Measurements from ENCODE around the gene SUMO3.

SUMO3 gene

GRCh38 chr21:44812640-44813039 lies 5.2 kb downstream of the SUMO3 start:
- H3K27ac ChIP-seq = no peak overlapping the region
- no peak for TF ChIP-seq CTCF (IDR thresholded peaks at IDR 0.05)
- H3K9me3 ChIP-seq = no peaks in the 10 kb centered on the region
- H3K36me3 ChIP-seq = peaks cover 45% of the 10 kb centered on the region
- no peak overlapping the region for H3K4me3 ChIP-seq (ENCODE audit: low read depth in 1 of 2, low read length in 1 of 2)
- peaks cover 3 to 6% of the 10 kb centered on the region in 2 experiments for H3K4me1 ChIP-seq (ENCODE audit: control insufficient read depth in 1 of 2, insufficient read depth in 1 of 2, low read depth in 1 of 2, low read length in 1 of 2)
- H3K27me3 ChIP-seq = no peaks in the 10 kb centered on the region

DNA sequence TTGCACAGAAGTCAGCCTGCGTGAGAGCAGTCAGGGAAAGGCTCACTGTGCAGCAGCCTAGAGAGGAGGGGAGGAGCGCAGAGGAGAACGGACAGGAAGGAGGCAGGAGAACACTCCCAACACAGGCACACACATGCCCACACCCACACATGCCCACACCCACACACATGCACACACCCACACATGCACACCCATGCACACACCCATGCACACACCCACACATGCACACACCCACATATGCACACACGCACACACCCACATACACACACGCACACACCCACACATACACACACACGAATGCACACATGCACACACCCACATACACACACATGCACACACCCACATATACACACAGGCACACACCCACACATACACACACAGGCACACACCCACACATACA lies 7.1 kb downstream of the SUMO3 start:
- TF ChIP-seq CTCF (IDR thresholded peaks at IDR 0.05) = no peak
- no peaks in the 10 kb centered on the region for H3K4me1 ChIP-seq (ENCODE audit: control insufficient read depth in 1 of 2, insufficient read depth in 1 of 2, low read depth in 1 of 2, low read length in 1 of 2)
- H3K27me3 ChIP-seq = no peaks in the 10 kb centered on the region
- H3K27ac ChIP-seq = no peak overlapping the region
- H3K4me3 ChIP-seq (ENCODE audit: low read depth in 1 of 2, low read length in 1 of 2) = no peak overlapping the region
- no peaks in the 10 kb centered on the region for H3K9me3 ChIP-seq
- H3K36me3 ChIP-seq = peaks cover 61% of the 10 kb centered on the region

DNA sequence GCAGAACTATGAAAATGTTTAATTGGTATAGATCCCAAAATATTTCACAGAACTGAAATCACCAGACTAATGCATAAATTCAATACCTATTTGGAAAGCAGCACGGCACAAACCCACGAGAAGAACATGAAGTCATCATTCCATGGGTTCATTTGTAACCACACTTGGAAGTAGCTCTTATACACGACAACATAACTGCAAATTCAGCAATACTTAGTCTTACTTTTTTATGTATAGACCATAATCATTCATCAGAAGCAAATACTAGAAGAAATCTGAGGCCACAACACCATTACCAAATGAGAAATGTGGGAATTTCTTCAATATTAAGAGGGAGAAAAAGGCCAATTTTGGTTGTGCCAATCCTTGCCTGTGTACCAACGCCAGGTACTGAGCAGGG lies 12.0 kb downstream of the SUMO3 start:
- Histone ChIP-seq H3K4me1 (ENCODE audit: control insufficient read depth in 1 of 2, insufficient read depth in 1 of 2, low read depth in 1 of 2, low read length in 1 of 2) (peaks cover 12 to 14% of the 10 kb centered on the region in 2 experiments), H3K27me3 (peaks cover 5% of the 10 kb centered on the region), H3K9me3 (no peaks in the 10 kb centered on the region), H3K36me3 (peaks cover 57% of the 10 kb centered on the region), H3K27ac (no peak overlapping the region), H3K4me3 (ENCODE audit: low read depth in 1 of 2, low read length in 1 of 2) (no peak overlapping the region)
- no peak for TF ChIP-seq CTCF (IDR thresholded peaks at IDR 0.05)

GRCh38 chr21:44805226-44805625 lies 12.6 kb downstream of the SUMO3 start:
- TF ChIP-seq CTCF (IDR thresholded peaks at IDR 0.05) = no peak
- H3K27ac ChIP-seq = no peak overlapping the region
- peaks cover 17 to 18% of the 10 kb centered on the region in 2 experiments for H3K4me1 ChIP-seq (ENCODE audit: control insufficient read depth in 1 of 2, insufficient read depth in 1 of 2, low read depth in 1 of 2, low read length in 1 of 2)
- peaks cover 52% of the 10 kb centered on the region for H3K36me3 ChIP-seq
- H3K9me3 ChIP-seq = no peaks in the 10 kb centered on the region
- H3K27me3 ChIP-seq = peaks cover 5% of the 10 kb centered on the region
- H3K4me3 ChIP-seq (ENCODE audit: low read depth in 1 of 2, low read length in 1 of 2) = no peak overlapping the region

GRCh38 chr21:44804762-44805161 lies 13.1 kb downstream of the SUMO3 start:
- Histone ChIP-seq H3K9me3 (no peaks in the 10 kb centered on the region), H3K36me3 (peaks cover 48% of the 10 kb centered on the region), H3K27ac (no peak overlapping the region), H3K27me3 (peaks cover 5% of the 10 kb centered on the region), H3K4me3 (ENCODE audit: low read depth in 1 of 2, low read length in 1 of 2) (no peak overlapping the region), H3K4me1 (ENCODE audit: control insufficient read depth in 1 of 2, insufficient read depth in 1 of 2, low read depth in 1 of 2, low read length in 1 of 2) (peaks cover 17 to 18% of the 10 kb centered on the region in 2 experiments)
- TF ChIP-seq CTCF (IDR thresholded peaks at IDR 0.05) = no peak

GRCh38 chr21:44803651-44804050 lies 14.2 kb downstream of the SUMO3 start:
- no peak for TF ChIP-seq CTCF (IDR thresholded peaks at IDR 0.05)
- no peak overlapping the region for H3K4me3 ChIP-seq (ENCODE audit: low read depth in 1 of 2, low read length in 1 of 2)
- H3K36me3 ChIP-seq = peaks cover 37% of the 10 kb centered on the region
- peaks cover 17 to 18% of the 10 kb centered on the region in 2 experiments for H3K4me1 ChIP-seq (ENCODE audit: control insufficient read depth in 1 of 2, insufficient read depth in 1 of 2, low read depth in 1 of 2, low read length in 1 of 2)
- no peak overlapping the region for H3K27ac ChIP-seq
- H3K9me3 ChIP-seq = no peaks in the 10 kb centered on the region
- peaks cover 5% of the 10 kb centered on the region for H3K27me3 ChIP-seq

Data from neutrophil (primary cell).